ENCODE data around the gene ANKRD13D.

GRCh38 chr11:67349928-67350465, 60.9 kb downstream of the ANKRD13D start:
- no peak for TF ChIP-seq CTCF (conservative IDR thresholded peaks at IDR 0.05)
- no peak for TF ChIP-seq EZH2 (IDR thresholded peaks at IDR 0.05; ENCODE audit: low read depth)

Measured in PC-9 (cell line).